GM12874 (cell line): ENCODE results near the gene FRMD4A.

ENCODE experiments used
- TF ChIP-seq, protein P1 (sequence below): IDR thresholded peaks from 2 replicates; pipeline ENCODE4 v1.5.1; 2011; ENCODE audit warnings: low read depth, mild to moderate bottlenecking, control low read depth, low read length, moderate library complexity; ENCODE audit not compliant: insufficient read depth

Gene FRMD4A

DNA sequence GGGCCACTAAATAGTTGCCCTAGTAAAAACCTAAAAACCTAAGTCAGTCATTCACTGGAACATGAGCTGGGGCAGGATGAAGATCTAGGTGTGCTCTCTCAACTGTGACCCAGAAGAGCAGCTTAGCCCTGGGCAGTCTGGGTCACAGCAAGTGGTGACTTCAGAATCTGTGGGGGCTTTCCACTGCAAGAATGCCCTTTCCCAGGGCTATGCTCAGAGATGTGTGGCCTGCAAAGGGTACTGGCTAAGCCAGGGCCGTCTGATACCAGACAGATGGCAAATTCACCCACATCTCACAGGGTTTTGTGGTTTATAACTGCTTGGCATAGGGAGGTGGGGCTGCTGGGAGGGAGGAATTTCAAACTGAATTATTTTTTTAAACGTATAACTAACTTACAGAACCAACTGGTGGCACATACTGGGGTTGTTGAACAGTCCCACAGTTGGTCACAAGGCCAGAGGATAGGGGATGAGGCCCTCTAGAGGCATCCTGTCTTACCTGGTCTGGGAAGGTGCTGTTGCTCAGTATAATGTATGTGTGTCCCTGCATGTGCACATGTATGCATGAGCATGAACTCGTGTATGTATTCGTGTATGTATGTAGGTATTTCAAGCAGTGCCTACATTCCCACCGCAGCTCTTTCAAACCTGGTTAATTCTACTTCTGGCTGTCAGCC lies 680.7 kb downstream of the FRMD4A start:
- TF ChIP-seq, protein P1, sequence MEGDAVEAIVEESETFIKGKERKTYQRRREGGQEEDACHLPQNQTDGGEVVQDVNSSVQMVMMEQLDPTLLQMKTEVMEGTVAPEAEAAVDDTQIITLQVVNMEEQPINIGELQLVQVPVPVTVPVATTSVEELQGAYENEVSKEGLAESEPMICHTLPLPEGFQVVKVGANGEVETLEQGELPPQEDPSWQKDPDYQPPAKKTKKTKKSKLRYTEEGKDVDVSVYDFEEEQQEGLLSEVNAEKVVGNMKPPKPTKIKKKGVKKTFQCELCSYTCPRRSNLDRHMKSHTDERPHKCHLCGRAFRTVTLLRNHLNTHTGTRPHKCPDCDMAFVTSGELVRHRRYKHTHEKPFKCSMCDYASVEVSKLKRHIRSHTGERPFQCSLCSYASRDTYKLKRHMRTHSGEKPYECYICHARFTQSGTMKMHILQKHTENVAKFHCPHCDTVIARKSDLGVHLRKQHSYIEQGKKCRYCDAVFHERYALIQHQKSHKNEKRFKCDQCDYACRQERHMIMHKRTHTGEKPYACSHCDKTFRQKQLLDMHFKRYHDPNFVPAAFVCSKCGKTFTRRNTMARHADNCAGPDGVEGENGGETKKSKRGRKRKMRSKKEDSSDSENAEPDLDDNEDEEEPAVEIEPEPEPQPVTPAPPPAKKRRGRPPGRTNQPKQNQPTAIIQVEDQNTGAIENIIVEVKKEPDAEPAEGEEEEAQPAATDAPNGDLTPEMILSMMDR = no peak

DNA sequence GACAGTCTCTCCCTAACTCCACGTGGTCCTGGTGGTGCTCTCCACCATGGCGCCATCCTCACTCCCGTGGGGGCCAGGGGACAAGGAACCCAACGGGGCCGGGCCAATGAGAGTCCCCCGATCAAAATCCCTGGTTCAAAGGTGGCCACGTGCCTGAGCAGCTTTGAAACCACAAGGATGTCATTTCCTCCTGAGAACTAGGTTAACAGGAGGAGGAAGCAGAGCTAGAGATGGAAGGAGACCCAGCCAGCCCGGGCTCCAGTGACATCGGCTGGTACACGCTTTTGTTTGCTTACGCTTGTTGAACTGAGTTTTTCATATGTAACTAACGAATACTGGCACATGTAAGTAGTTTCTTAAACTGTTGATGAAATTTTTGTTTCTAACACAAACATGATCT lies 682.3 kb downstream of the FRMD4A start:
- TF ChIP-seq, protein P1 = no peak

DNA sequence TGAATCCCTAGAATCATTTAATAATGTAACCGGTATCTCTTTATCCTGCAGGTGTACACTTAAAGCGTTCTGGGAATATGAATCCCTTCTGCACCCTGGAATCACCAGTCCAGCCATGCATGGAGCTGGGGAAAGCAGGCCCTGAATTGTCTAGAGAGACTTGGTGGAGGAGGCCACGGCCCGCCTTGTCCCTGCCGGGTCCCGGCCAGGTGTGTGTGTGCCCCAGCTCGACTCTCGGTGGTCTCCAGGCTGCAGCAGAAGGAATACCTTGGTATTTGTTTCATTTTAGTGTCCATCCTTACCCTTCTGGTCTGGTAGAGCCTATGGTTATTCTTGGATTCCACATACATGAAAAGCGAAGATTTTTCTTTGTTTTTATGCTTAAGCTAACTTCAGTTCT lies 685.9 kb downstream of the FRMD4A start:
- TF ChIP-seq, protein P1 = no peak

DNA sequence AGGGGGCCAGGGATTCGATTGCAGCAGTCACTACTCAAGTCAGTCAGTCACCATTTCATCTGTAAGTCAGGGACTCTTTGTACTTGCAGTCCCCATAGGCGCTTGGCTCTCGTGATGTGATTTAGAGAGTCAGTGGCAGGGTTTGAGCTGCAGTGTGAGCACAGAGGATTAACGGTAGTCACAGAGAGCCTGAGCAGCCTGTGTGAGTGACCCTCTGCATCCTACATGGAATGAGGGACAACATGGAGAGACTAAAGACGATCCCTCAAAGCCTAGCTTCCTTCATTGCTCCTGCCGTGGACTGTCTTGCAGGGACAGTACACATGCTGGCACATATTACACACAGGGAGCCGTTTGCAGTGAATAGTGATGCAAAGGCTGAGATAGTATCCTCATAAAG lies 687.7 kb downstream of the FRMD4A start:
- TF ChIP-seq, protein P1 = no peak

DNA sequence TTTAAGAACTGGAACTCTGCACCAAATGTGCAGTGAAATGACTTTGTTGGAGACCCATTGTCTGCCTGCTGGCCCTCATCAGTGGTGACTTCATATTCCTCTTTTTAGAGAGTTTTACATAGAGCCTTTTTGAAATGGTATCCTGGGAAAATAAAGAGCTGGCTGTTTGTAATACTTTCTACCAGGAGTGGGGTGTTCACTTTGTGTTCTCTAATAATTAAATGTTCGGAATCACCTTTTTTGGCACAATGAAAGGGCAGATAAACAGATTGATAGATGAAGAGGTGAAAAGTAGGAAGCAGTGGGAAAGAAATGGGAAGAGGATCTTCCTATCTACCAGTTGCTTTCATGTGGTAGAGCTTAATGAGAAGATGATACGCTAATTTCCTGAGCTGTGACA lies 688.4 kb downstream of the FRMD4A start:
- TF ChIP-seq, protein P1 = no peak

DNA sequence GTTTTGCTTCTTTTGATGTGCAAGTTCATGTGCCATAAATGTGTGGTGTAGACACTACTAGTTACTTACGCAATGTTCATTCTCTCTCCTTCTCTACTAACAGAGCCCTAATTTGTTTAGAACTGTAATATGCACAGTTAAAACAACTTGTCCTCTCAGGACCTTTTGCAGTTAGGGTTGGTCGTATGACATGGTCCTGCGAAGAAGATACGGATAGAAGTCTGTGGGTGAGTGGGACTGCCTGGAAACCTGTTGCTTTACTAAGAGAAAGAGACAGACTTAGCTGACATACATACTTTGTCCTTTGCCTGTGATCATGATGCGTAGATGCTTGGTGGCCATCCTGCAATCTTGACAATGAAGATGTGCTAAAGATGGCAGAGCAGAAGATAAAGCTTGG lies 692.8 kb downstream of the FRMD4A start:
- TF ChIP-seq, protein P1 = no peak

DNA sequence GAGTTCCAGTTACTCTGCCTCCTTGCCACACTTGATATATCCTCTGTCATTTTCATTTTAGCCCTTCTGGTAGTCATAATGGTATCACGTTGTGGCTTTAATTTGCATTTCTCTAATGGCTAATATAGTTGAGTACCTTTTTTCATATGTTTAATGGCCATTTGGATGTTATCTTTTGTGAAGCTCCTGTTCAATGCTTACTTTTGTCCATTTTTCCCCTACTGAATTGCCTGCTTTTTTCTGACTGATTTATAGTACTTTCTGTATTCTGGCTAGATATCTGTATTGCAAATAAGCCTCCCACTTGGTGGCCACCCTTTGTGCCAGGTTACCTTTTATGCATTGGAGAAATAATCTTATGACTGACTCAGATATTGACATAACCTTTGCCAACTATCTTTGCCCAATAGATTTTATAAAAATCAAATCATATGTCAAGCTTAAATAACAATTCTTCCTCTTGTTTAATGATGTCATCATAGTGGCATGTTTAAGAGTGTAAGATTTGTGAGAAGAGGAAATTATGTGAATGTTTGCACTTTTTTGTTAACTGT lies 693.3 kb downstream of the FRMD4A start:
- TF ChIP-seq, protein P1 = no peak
